HG03045 (cell line): Measurements from ENCODE around the gene NPC2.
"Not testable (repeated sequence)": the region's sequence is repeated elsewhere in the genome, so short reads cannot be mapped to it uniquely, and the experiment has no call there.

ENCODE experiments used
- ATAC-seq: cut with Tn5 transposase; IDR thresholded peaks from one replicate; pipeline ENCODE4 v1.9.1; 2021; ENCODE audit warnings: mild to moderate bottlenecking, moderate library complexity; ENCODE audit not compliant: unreplicated experiment

The NPC2 gene

DNA sequence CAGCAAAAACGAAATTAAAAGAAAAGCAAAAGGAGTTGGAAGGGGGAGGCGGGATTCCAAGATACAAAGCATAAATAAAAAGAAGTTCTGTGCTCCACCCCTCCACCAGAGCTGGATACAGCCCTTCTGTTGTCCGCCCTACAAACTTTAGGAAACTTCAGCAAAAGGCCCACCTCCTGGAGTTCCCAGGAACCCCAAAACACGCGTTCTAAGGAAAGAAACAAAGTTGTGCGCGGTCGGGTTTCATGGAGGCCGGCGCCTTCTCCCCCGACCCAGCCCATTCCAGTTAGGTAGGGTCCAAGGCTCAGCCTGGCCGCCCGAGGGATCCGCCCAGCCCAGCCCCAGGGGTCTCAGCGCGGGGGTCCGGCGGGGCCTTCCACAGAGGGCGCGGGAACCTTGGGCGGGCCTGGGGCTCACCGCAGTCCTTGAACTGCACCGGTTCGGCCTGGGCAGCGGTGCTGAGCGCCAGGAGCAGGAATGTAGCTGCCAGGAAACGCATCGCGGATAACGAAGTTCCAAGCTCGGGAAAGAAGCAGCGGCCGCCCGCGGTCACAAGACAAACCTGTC, at the start of gene NPC2:
Gene NPC2, minus strand, starts transcription at position 530 of the 567 bp plus-strand sequence. Its CDS starts 31 bp downstream, at position 499.
- peak; percentile 18 for ATAC-seq

DNA sequence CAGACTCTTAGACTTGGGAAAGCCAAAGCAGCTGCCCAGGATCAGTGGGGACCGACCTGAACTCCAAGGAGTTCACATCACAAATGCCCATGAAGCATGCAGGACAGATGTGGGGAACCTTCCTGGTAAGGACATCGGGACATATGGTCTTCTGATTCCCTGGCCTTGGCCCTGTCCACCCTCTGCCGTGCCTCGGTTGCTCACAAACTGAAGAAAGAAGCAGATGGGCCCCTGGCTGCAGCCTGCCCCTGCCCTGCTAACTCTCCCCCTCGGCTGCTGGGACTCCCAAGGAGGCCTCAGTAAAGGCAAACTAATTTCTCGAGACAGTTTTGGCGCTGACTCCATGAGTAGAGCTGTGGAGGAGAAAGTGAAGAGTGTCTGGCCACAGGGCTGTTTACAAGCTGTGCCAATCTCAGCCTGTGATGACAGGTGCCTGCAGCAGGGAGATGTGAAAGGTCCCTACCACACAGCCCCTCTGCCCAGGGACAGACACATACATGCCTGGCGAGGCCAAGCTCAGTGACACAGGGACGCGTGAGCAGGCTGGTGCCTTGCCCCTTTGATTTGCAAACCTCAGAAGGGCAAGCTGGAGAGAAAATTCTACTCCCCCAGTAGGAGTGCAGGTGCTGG, 49.1 kb upstream of the NPC2 start:
- ATAC-seq, result no peak

GRCh38 chr14:74541225-74541624, 48.1 kb upstream of the NPC2 start:
- ATAC-seq, result no peak

- no peak for ATAC-seq
These were observed 46.4 kb upstream of the NPC2 start for GRCh38 chr14:74539503-74539902.

DNA sequence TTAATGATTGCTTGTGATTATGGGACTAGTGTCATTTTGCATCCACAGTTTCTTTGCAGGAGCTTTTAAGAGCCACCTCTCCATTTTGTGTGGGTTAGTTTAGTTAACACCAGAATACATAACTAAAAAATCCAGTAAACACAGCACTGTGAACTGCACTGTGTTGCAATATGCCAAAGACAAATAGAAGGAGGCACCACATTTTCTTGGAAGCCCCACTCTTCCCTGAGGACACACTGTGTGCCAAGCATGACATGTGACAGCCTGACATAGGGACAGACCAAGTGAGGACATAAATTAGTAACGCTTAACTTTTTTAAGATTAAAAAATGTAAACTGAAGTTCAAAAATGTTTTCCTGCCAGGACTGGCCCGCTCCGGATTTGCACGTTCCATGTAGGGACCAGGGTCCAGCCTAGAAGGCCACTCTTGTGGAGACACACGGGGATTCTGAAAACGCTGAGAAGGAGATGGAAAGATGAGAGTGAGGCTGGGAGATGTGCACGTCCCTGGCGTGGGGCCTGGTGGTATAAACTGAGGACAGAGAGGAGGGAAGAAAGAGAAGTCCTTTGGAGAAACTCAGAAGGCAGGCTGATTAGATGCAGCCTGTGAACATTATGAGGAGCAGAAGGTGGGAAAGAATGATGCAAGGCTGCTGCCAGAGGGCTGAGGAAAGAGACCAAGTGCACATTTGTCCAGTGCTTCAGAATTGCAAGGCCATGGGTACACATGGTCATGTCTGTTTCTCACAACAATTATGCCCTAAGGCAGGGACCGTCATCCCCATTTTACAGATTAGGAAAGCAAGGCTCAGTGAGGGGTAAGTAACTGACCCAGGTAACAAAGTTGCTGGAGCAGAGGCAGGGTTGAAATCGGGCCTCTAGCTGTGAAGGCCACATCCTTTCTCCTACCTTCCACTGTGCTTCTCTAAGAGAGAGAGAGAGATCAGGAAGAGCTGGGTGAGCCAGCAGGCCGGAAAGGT, 45.6 kb upstream of the NPC2 start:
- no peak for ATAC-seq

DNA sequence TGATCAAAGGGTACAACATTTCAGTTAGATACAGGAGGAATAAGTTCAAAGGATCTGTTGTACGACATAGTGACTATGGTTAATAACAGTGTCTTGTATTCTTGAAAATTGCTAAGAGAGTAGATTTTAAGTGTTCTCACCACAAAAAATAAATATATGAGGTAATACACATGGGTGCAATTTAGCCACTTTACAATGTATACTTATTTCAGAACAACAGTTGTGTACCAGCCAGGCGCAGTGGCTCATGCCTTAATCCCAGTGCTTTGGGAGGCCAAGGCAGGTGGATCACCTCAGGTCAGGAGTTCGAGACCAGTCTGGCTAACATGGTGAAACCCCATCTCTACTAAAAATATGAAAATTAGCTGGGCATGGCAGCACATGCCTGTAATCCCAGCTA, 43.2 kb upstream of the NPC2 start:
- not testable (repeated sequence) for ATAC-seq

GRCh38 chr14:74535756-74536325, 42.7 kb upstream of the NPC2 start:
- ATAC-seq, result no peak

DNA sequence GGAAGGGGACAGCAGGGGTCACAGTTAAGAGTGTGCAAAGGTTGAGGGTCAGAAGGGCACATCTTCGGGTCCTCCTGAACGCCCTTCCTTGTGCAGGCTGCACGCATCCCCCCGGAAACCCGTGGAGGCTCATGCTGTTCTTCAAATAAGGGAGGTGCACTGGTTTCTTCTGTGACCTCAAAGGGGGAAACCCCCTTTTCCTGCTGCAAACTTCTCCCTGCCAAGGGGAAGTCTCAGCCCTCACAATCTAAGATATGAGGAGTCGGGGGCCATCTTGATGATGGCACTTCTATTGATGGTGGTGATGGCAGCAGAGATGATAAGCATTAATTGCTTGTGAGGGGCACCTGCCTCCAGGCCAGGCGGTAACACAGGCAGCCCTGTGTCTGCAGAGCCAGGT, 40.5 kb upstream of the NPC2 start:
- no peak for ATAC-seq

GRCh38 chr14:74532246-74532645, 39.1 kb upstream of the NPC2 start:
- ATAC-seq, result no peak

- no peak for ATAC-seq
These were observed 38.4 kb upstream of the NPC2 start for GRCh38 chr14:74531467-74531866.

GRCh38 chr14:74531006-74531405, 37.9 kb upstream of the NPC2 start:
- ATAC-seq, result no peak

DNA sequence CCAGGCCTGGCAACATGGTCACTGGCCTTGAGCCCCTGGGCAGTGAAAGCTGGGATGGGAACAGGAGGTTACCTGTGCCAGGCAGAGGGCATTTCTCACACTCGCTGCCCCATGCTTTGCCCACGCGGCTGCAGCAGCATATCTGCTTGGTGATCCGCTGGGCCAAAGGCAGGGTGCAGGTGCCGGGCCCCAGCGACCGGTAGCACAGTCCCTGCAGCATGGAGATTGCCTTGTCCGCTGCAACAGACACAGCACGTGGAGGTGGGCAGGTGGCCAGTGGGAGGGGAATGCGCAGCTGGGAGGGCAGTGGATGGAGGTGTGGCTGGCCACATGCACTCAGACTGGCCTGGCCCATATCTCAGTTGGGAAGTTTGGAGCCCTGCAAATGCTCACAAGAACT, 35.8 kb upstream of the NPC2 start:
- no peak for ATAC-seq

DNA sequence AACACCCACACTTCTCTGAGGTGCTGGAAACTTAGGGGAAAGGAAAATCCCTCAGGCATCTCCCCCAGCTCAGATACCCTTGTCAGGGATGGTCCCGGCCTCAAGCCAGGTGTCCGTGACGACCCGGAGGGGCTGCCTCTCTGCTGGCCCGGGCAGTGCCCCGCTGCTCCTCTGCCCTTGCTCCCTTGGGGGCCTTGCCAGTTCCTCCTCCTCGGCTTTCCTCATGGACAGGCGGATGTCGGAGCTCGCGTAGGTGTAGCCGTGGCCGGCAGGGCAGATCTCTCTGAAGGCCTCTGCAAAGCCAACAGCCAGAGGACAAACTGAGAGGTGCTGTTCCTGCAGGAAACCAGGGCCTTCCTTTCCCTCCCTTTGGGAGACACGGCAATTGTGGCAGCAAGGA, 35.3 kb upstream of the NPC2 start:
- ATAC-seq, result no peak

DNA sequence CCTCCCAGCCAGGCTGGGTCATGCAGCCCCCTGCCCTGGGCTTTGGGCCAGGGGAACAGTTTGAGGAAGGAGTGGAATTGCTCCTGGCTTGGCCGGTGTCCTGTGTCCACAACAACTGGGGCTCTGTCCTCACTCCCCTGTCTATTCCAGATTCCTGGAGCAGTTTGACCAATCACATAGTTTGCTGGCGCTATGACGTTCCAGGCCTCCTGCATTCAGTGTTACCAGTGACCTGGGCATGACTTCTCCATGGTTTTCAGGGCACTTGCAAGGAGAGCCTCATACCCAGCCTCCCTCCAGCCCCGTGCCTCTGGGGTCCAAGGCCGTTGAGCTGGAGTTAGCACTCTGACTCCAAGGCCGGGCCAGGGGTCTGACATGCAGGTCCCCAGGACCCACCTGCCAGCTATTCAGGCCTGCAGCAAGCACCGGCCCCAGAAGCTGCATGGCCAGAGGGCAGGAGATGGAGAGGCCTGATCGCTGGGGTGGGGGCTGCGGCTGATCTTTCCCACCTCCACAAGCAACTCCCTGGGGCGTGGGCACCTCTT, 34.7 kb upstream of the NPC2 start:
- ATAC-seq, result no peak

GRCh38 chr14:74526854-74527585, 33.9 kb upstream of the NPC2 start:
- ATAC-seq, result no peak

DNA sequence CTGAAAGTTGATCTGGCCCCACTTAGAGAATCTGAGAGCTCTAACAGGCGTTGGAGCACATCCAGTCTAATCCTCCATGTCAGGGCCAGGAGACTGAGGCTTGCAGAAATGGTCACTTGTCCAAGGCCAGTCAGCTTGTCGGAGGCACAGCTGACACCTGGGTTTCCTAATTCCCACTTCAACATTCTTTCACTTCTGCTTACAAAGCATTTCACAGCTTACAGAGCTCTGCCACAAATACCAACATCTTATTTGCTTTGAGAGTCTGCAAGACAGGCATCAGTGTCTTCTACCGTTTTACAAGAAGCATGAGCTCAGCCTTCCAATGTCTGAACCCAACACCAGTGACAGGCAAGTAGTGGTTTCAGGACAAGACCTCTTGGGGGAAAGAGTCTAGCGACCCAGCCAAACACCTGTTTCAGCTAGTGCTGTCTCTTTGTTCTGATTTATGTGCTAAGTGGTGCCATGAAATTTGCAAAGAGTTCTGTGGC, 32.3 kb upstream of the NPC2 start:
- no peak for ATAC-seq

DNA sequence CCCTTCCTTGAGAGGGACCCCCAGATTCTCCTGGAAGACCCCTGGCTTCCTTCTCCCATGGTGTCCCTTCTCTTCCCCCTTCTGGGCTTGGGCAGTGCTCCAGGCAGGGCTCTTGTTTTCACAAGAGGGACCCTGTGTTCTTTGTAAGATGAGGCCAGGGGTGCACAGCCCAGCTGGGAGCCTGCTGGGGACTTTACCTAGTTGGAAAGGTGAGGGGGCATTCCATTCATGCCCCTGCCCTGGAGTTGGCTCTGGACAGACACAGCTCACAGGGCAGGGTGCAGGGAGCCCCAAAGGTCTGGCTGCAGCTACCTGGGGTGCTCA, 31.7 kb upstream of the NPC2 start:
- no peak for ATAC-seq

DNA sequence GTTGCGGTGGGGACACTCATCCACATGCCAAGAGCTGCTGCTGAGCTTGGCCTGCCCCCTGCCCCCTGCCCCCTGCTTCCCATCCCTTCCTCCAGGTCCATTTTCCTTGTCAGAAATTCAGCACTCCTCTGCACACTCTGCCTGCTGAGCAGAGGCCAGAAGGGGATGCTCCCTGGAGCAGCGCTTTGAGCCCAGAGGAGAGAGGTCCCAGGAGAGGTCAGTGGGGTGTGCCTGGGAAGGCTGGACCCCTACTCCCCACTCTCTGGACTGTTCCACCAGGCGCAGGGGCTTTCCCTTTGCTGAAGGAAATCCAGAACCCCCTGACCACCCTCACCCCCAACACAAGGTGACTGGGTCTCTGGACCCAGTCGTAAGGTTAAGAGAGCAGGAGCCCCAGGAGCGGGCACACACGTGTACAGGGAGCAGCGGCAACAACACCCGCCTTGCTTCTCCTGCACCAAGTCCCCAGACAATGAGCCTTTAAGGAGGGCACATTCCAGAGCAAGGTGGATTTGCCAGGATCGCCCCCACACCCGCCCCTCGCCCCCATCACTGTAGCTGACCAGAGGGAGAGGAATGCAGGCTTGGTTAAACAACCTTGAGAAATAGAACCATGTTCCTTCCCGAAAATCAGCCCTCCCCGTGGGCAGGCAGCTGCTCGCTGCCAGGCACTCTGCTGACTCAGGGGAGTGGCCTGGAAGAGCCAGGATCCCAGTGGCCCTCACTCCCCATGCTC, 31.1 kb upstream of the NPC2 start:
- no peak for ATAC-seq

GRCh38 chr14:74522740-74523139, 29.6 kb upstream of the NPC2 start:
- ATAC-seq, result no peak

DNA sequence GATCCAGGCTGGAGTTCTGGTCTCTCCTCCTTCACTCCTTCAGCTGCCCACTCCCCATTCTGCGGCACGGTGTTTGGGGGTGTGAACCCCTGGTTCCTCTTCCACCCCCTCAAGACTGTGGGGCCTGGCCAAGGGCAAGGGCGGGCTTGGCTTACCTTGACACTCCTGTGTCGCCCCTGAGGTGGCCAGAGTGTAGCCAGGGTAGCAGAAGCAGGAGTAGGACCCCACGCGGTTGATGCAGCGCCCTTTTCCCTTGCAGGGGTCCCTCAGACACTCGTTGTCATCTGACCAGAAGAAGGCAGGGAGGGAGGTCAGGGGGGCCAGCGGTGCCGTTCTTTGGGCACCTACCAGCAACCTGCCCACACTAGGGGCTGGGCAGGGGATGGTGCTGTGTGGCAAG, 28.7 kb upstream of the NPC2 start:
- ATAC-seq, result no peak
